K562 (cell line): ENCODE results near the gene KRT31. TPM values are rescaled to one million over a fixed set of nuclear protein-coding genes. Genes with fewer than 3 reads are reported as not detected.

Experiments
- ATAC-seq: fragments of 200-7000 bp; cut with Tn5 transposase; 3 replicates; pipeline ENCODE4 v1.9.1; 2020; ENCODE audit warnings: moderate library complexity
- BruUV-seq: library from RNA; stranded (reverse); fragments of 400-500 nt; replicated peaks from 2 replicates; lab custom pipeline; 2021; lab: Mats Ljungman, UMichigan
- CTCF ChIA-PET: fragments of 300-600 bp; formaldehyde crosslinking; extraction: SDS; loops from one replicate; lab custom pipeline; 2021; ENCODE audit warnings: low intra/inter-chr PET ratio; lab: Yijun Ruan, JAX
- POLR2A ChIA-PET: fragments of 300-600, 350-650 bp; sonication (Branson Sonifier 250); formaldehyde crosslinking; extraction: SDS; loops from one replicate; lab custom pipeline; 2021; ENCODE audit warnings: antibody characterized with exemption, inconsistent platforms; lab: Yijun Ruan, JAX
- DNase-seq, 4 experiments: peaks; one replicate each; pipeline versions ENCODE4 v3.0.0 to v3.0.0-alpha.2; 2011 to 2018; ENCODE audit warnings: low spot score in 3 of 4, mixed read lengths in 3 of 4; ENCODE audit errors: extremely low read depth in 1 of 4
- FAIRE-seq: peaks from 2 replicates; lab custom pipeline; 2011; peaks lifted over from hg19 to GRCh38; lab: Jason Lieb, UNC
- H2AFZ ChIP-seq: 2 replicates; pipeline ENCODE4 v1.6.0; 2011; ENCODE audit warnings: low read depth, low read length, control low read depth, inconsistent platforms
- H3K27ac ChIP-seq: fragments of 200-600 bp; 3 replicates; pipeline ENCODE4 v1.8.0; 2011; ENCODE audit warnings: low read depth, mild to moderate bottlenecking, control low read depth, inconsistent platforms, low read length, moderate library complexity, mixed read lengths; ENCODE audit errors: extremely low read depth
- H3K27me3 ChIP-seq, 2 experiments: fragments of 300-600 bp in 1 of 2; 2 replicates in 1 of 2; 3 replicates in 1 of 2; pipeline versions ENCODE4 v1.6.0 to v1.8.0; 2011; ENCODE audit warnings: inconsistent platforms in 2 of 2, low read length in 2 of 2, mild to moderate bottlenecking in 1 of 2, mixed read lengths in 1 of 2, moderate library complexity in 1 of 2; ENCODE audit not compliant: control insufficient read depth in 2 of 2, insufficient read depth in 2 of 2
- H3K36me3 ChIP-seq: fragments of 300-600 bp; 3 replicates; pipeline ENCODE4 v1.8.0; 2011; ENCODE audit warnings: mild to moderate bottlenecking, low read length, inconsistent platforms; ENCODE audit not compliant: control insufficient read depth, insufficient read depth
- H3K4me1 ChIP-seq, 2 experiments: fragments of 200-600 bp in 1 of 2; replicated peaks in 1 of 2; 2 replicates in 1 of 2; 3 replicates in 1 of 2; pipeline versions ENCODE4 v1.5.1 to v1.8.0; 2011; ENCODE audit warnings: inconsistent platforms in 2 of 2, low read length in 2 of 2, mild to moderate bottlenecking in 1 of 2, mixed read lengths in 1 of 2, moderate library complexity in 1 of 2; ENCODE audit not compliant: control insufficient read depth in 2 of 2, insufficient read depth in 2 of 2
- H3K4me2 ChIP-seq: 2 replicates; pipeline ENCODE4 v1.6.1; 2011; ENCODE audit warnings: low read length, control low read depth, inconsistent platforms, mixed read lengths; ENCODE audit not compliant: insufficient read depth
- H3K4me3 ChIP-seq: fragments of 200-600 bp; sonication (generic), shearing (Covaris generic); 2 replicates; pipeline ENCODE4 v1.5.1; 2016; ENCODE audit warnings: control low read depth, inconsistent platforms
- H3K79me2 ChIP-seq: fragments of 200-600 bp; 3 replicates; pipeline ENCODE4 v1.8.0; 2011; ENCODE audit warnings: low read length, inconsistent platforms; ENCODE audit not compliant: control insufficient read depth, insufficient read depth
- H3K9ac ChIP-seq, 2 experiments: 2 replicates each; pipeline versions ENCODE4 v1.6.0 to v1.6.1; 2011; ENCODE audit warnings: low read depth in 2 of 2, low read length in 2 of 2, control low read depth in 1 of 2, inconsistent platforms in 1 of 2, mild to moderate bottlenecking in 1 of 2, mixed read lengths in 1 of 2; ENCODE audit not compliant: insufficient read depth in 1 of 2
- H3K9me1 ChIP-seq: one replicate; pipeline ENCODE4 v1.6.0; 2011; ENCODE audit warnings: inconsistent platforms, mild to moderate bottlenecking, low read length, moderate library complexity; ENCODE audit not compliant: control insufficient read depth, insufficient read depth
- H3K9me3 ChIP-seq: replicated peaks from 2 replicates; pipeline ENCODE4 v1.5.1; 2011; ENCODE audit warnings: low read depth, low read length, inconsistent platforms; ENCODE audit not compliant: control insufficient read depth, insufficient read depth
- H4K20me1 ChIP-seq: replicated peaks from 2 replicates; pipeline ENCODE4 v1.6.1; 2011; ENCODE audit warnings: low read length, inconsistent platforms, mixed read lengths; ENCODE audit not compliant: control insufficient read depth, insufficient read depth
- BMI1 ChIP-seq: fragments of 150-350 bp; IDR thresholded peaks from 2 replicates; pipeline ENCODE4 v1.6.1; 2014; ENCODE audit warnings: low read length
- CBX5 ChIP-seq: IDR thresholded peaks from 2 replicates; pipeline ENCODE4 v1.6.1; 2014; ENCODE audit warnings: low read depth, borderline replicate concordance
- E2F5 ChIP-seq: sonication (generic); formaldehyde crosslinking; IDR thresholded peaks from 2 replicates; pipeline ENCODE4 v1.8.0; 2022; ENCODE audit warnings: mild to moderate bottlenecking, missing genetic modification reagents
- HDAC2 ChIP-seq: fragments of 450-650 bp; IDR thresholded peaks from 2 replicates; pipeline ENCODE4 v1.6.1; 2016; ENCODE audit warnings: mild to moderate bottlenecking
- HNRNPLL ChIP-seq: fragments of 200-400 bp; formaldehyde crosslinking; IDR thresholded peaks from 2 replicates; pipeline ENCODE4 v1.6.1; 2017; ENCODE audit warnings: low read length, low read depth, mild to moderate bottlenecking; ENCODE audit not compliant: poor library complexity, severe bottlenecking
- HNRNPUL1 ChIP-seq: fragments of 200-400 bp; formaldehyde crosslinking; IDR thresholded peaks from 2 replicates; pipeline ENCODE4 v1.6.1; 2017; ENCODE audit warnings: low read length
- L3MBTL2 ChIP-seq: fragments of 450-650 bp; IDR thresholded peaks from 2 replicates; pipeline ENCODE4 v1.6.1; 2016; ENCODE audit warnings: mild to moderate bottlenecking, moderate library complexity
- MBD1 ChIP-seq: fragments of 250-450 bp; sonication (Bioruptor Pico); IDR thresholded peaks from 2 replicates; pipeline ENCODE4 v1.8.0; 2022; ENCODE audit warnings: inconsistent platforms
- MTA2 ChIP-seq: fragments of 450-650 bp; IDR thresholded peaks from 2 replicates; pipeline ENCODE4 v1.6.1; 2016; ENCODE audit warnings: low read depth
- PTTG1 ChIP-seq: fragments of 450-650 bp; IDR thresholded peaks from 2 replicates; pipeline ENCODE4 v1.6.1; 2016; ENCODE audit warnings: low read depth, mild to moderate bottlenecking, missing genetic modification characterization, missing compliant biosample characterization
- THAP12 ChIP-seq: fragments of 250-450 bp; sonication (Bioruptor Pico); IDR thresholded peaks from 2 replicates; pipeline ENCODE4 v1.9.0; 2021; ENCODE audit warnings: mild to moderate bottlenecking, inconsistent platforms
- WGBS: fragments of 100-300 bp; shearing (Covaris generic); methylation state at CpG from one replicate; pipeline ENCODE4 v1.1.6; 2016; ENCODE audit warnings: low coverage, mixed read lengths; ENCODE audit not compliant: insufficient coverage; ENCODE audit errors: missing lambda C conversion rate; 5-methylcytosine and 5-hydroxymethylcytosine counted together
- in situ Hi-C: fragments of 300-500 bp; cut with MboI; formaldehyde crosslinking; loops from 4 replicates; pipeline ENCODE4 v1.15.0; 2018; ENCODE audit warnings: inconsistent platforms, mixed read lengths
- intact Hi-C: fragments of 100-400 bp; cut with micrococcal nuclease; formaldehyde crosslinking; loops from 2 replicates; pipeline ENCODE4 v1.14.2; 2022
- polyA plus RNA-seq, 8 experiments: library from polyadenylated mRNA; depleted of rRNA in 4 of 8; stranded (reverse) in 5 of 8; unstranded in 3 of 8; fragments of >200 nt; fragmentation: Nextera tagmentation in 2 of 8; fragmentation: Illumina TruSeq in 1 of 8; extraction: Ambion mirVana in 2 of 8; extraction: Trizol in 1 of 8; gene quantifications; 2 replicates each; pipeline versions ENCODE4 v1.2.1 to v1.2.3, GENCODE V29; 2011 to 2014; ENCODE audit warnings: inconsistent platforms in 1 of 8, missing spikeins in 1 of 8
- total RNA-seq, 7 experiments: library from RNA; depleted of rRNA in 6 of 7; stranded (reverse); fragments of >200 nt in 6 of 7; fragmentation: Illumina TruSeq in 2 of 7; extraction: Trizol in 2 of 7; gene quantifications; 2 replicates each; pipeline versions ENCODE4 v1.2.1 to v1.2.3, GENCODE V29; 2011 to 2021; ENCODE audit warnings: low replicate concordance in 1 of 7
- TF ChIP-seq, protein P1 (sequence below): fragments of 450-650 bp; IDR thresholded peaks from 2 replicates; pipeline ENCODE4 v1.6.1; 2016

The KRT31 gene
- total and polyA plus RNA-seq, 9 of the 15 experiments (the other 6 are each of a cell fraction or from before 2014, with no cell fraction given): not detected

DNA sequence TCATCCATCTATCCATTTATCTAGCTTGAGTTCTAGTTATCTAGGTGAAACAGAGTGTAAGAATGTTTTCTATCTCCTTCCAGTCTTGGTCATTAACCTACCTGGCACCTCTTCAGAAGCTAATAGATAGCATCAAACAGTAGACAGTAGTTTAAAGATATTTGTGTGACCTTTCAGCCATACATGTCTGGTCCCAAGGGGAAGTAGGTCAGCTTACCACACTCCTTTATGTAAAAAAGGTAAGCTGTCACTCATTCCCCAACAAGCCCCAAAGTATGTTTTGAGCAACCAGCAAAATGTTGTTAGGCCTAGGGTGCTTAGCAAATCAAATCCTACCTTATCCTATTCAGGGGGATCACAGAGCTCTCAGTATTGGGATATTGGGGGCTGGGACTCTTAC, 31.3 kb downstream of the KRT31 start:
- ATAC-seq (no peak), FAIRE-seq (no peak), DNase-seq (no peak)
- no TSS peak for BruUV-seq
- no peak overlapping the region for H3K27ac ChIP-seq
- TF ChIP-seq PTTG1 (tag) (no peak), MBD1 (CRISPR knock-in tag) (no peak)
- no peaks in the 10 kb centered on the region for H4K20me1 ChIP-seq
- no peak overlapping the region for H2AFZ ChIP-seq
- no peak overlapping the region for H3K4me3 ChIP-seq
- ChIA-PET CTCF (no interaction called here), POLR2A (no interaction called here)
- in situ Hi-C loops: no loop called here
- H3K27me3 ChIP-seq: peaks cover 5 to 6% of the 10 kb centered on the region in 2 experiments; a peak in 2 of 5 replicates
- no peaks in the 10 kb centered on the region for H3K9me1 ChIP-seq
- H3K79me2 ChIP-seq: no peaks in the 10 kb centered on the region
- H3K4me1 ChIP-seq: no peaks in the 10 kb centered on the region
- H3K9ac ChIP-seq: no peak overlapping the region
- intact Hi-C loops: no loop called here
- no peaks in the 10 kb centered on the region for H3K36me3 ChIP-seq
- H3K4me2 ChIP-seq: no peak overlapping the region
- H3K9me3 ChIP-seq: no peaks in the 10 kb centered on the region

DNA sequence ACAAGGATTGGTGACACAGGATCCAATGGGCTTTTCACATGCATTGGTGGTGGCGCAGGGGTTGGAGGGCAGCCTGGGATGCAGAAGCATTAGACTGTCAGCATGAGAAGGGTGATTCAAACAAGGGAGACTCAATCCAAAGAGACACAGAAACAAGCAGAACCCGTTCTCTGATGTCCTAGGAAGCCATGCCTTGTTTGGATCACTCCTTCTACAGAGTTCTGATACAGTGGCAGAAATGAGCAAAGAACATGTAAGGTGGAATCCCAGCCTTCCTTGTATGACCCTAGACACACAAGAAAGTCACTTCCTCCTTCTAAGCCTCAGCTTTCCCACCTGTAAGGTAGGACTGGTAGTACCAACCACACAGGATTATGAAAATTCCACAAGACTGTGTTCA, 33.5 kb downstream of the KRT31 start:
- FAIRE-seq: no peak
- TF ChIP-seq MTA2 (no peak), HDAC2 (no peak), BMI1 (no peak), HNRNPUL1 (no peak), L3MBTL2 (no peak), CBX5 (no peak), E2F5 (no peak), THAP12 (CRISPR knock-in tag) (no peak), HNRNPLL (no peak)
- TF ChIP-seq, protein P1, sequence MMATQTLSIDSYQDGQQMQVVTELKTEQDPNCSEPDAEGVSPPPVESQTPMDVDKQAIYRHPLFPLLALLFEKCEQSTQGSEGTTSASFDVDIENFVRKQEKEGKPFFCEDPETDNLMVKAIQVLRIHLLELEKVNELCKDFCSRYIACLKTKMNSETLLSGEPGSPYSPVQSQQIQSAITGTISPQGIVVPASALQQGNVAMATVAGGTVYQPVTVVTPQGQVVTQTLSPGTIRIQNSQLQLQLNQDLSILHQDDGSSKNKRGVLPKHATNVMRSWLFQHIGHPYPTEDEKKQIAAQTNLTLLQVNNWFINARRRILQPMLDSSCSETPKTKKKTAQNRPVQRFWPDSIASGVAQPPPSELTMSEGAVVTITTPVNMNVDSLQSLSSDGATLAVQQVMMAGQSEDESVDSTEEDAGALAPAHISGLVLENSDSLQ: no peak

More for the DNA sequence above, 33.5 kb downstream of the KRT31 start:
- no peaks in the 10 kb centered on the region for H3K9me3 ChIP-seq
- no peaks in the 10 kb centered on the region for H4K20me1 ChIP-seq
- WGBS: 4% methylated on average over 2 of the region's 2 CpGs
- intact Hi-C loops: no loop called here
- ChIA-PET CTCF (no interaction called here), POLR2A (no interaction called here)
- no peaks in the 10 kb centered on the region for H3K79me2 ChIP-seq
- ATAC-seq (no peak), DNase-seq (no peak)
- H3K27me3 ChIP-seq: peaks cover 5 to 6% of the 10 kb centered on the region in 2 experiments; a peak in 2 of 5 replicates
- H3K4me3 ChIP-seq: no peak overlapping the region
- H3K27ac ChIP-seq: no peak overlapping the region
- H3K4me1 ChIP-seq: no peaks in the 10 kb centered on the region
- H3K36me3 ChIP-seq: no peaks in the 10 kb centered on the region
- no TSS peak for BruUV-seq
- H3K9me1 ChIP-seq: no peaks in the 10 kb centered on the region
- no peak overlapping the region for H3K4me2 ChIP-seq
- no peak overlapping the region for H2AFZ ChIP-seq
- H3K9ac ChIP-seq: no peak overlapping the region
- in situ Hi-C loops: no loop called here
